Suppressor macrophage (primary cell): Measurements from ENCODE around the gene GPC3.
"Not testable (repeated sequence)": the region's sequence is repeated elsewhere in the genome, so short reads cannot be mapped to it uniquely, and the experiment has no call there.

Experiments used
- DNase-seq, 4 experiments: peaks; one replicate each; pipeline ENCODE4 v3.0.0-alpha.2; 2020 to 2022

GPC3 gene

GRCh38 chrX:133754657-133755056 lies 230.7 kb downstream of the GPC3 start:
- DNase-seq: no peak

- DNase-seq: no peak
Measured at GRCh38 chrX:133749951-133750350, 235.4 kb downstream of the GPC3 start.

GRCh38 chrX:133749370-133749769 lies 236.0 kb downstream of the GPC3 start:
- DNase-seq: no peak

GRCh38 chrX:133747196-133747595 lies 238.2 kb downstream of the GPC3 start:
- no peak for DNase-seq

GRCh38 chrX:133746593-133746992 lies 238.8 kb downstream of the GPC3 start:
- no peak for DNase-seq

- DNase-seq: no peak
Measured at GRCh38 chrX:133745349-133745748, 240.0 kb downstream of the GPC3 start.

- DNase-seq: no peak
Measured at GRCh38 chrX:133742602-133743305, 242.6 kb downstream of the GPC3 start.

- no peak for DNase-seq
Measured at GRCh38 chrX:133741303-133741702, 244.1 kb downstream of the GPC3 start.

GRCh38 chrX:133726642-133727041 lies 258.8 kb downstream of the GPC3 start:
- no peak for DNase-seq

- no peak for DNase-seq
Measured at GRCh38 chrX:133726211-133726630, 259.2 kb downstream of the GPC3 start.

GRCh38 chrX:133723930-133724329 lies 261.5 kb downstream of the GPC3 start:
- no peak for DNase-seq

GRCh38 chrX:133722756-133723155 lies 262.6 kb downstream of the GPC3 start:
- DNase-seq: no peak

GRCh38 chrX:133720269-133720668 lies 265.1 kb downstream of the GPC3 start:
- DNase-seq: not testable (repeated sequence)

GRCh38 chrX:133715715-133716114 lies 269.7 kb downstream of the GPC3 start:
- no peak for DNase-seq

GRCh38 chrX:133709501-133709900 lies 275.9 kb downstream of the GPC3 start:
- DNase-seq: no peak

GRCh38 chrX:133706890-133707289 lies 278.5 kb downstream of the GPC3 start:
- no peak for DNase-seq

GRCh38 chrX:133702230-133702629 lies 283.2 kb downstream of the GPC3 start:
- no peak for DNase-seq

GRCh38 chrX:133699023-133699728 lies 286.2 kb downstream of the GPC3 start:
- no peak for DNase-seq

- no peak for DNase-seq
Measured at GRCh38 chrX:133698298-133698697, 287.1 kb downstream of the GPC3 start.

GRCh38 chrX:133697656-133698055 lies 287.7 kb downstream of the GPC3 start:
- no peak for DNase-seq

GRCh38 chrX:133689997-133690599 lies 295.3 kb downstream of the GPC3 start:
- no peak for DNase-seq

- DNase-seq: no peak
Measured at GRCh38 chrX:133685822-133686221, 299.6 kb downstream of the GPC3 start.

- no peak for DNase-seq
Measured at GRCh38 chrX:133681897-133682296, 303.5 kb downstream of the GPC3 start.

GRCh38 chrX:133681421-133681820 lies 304.0 kb downstream of the GPC3 start:
- no peak for DNase-seq
